H9 (cell line): Measurements from ENCODE around the gene HPDL. TPM values are rescaled to one million over a fixed set of nuclear protein-coding genes. Genes with fewer than 3 reads are reported as not detected.

Experiments
- DNase-seq: peaks from one replicate; pipeline ENCODE4 v3.0.0-alpha.2; 2017
- H2AFZ ChIP-seq: one replicate; pipeline ENCODE4 v1.6.1; 2013; ENCODE audit warnings: mild to moderate bottlenecking, low read length, control low read depth, moderate library complexity
- H2AK5ac ChIP-seq: 2 replicates; pipeline ENCODE4 v1.6.1; 2013; ENCODE audit warnings: low read length, control low read depth, mixed read lengths; ENCODE audit not compliant: insufficient read length
- H2BK120ac ChIP-seq: one replicate; pipeline ENCODE4 v1.6.1; 2013; ENCODE audit warnings: low read depth, mild to moderate bottlenecking, low read length, control low read depth, inconsistent platforms; ENCODE audit not compliant: poor library complexity, severe bottlenecking
- H2BK12ac ChIP-seq: 2 replicates; pipeline ENCODE4 v1.6.1; 2013; ENCODE audit warnings: low read length, control low read depth, mixed read lengths, low read depth; ENCODE audit not compliant: insufficient read length
- H2BK15ac ChIP-seq: 2 replicates; pipeline ENCODE4 v1.6.1; 2013; ENCODE audit warnings: low read depth, low read length, control low read depth
- H2BK20ac ChIP-seq: one replicate; pipeline ENCODE4 v1.6.1; 2013; ENCODE audit warnings: low read depth, mild to moderate bottlenecking, low read length, control low read depth, inconsistent platforms; ENCODE audit not compliant: poor library complexity, severe bottlenecking
- H2BK5ac ChIP-seq: 2 replicates; pipeline ENCODE4 v1.6.1; 2013; ENCODE audit warnings: low read length, control low read depth, mixed read lengths; ENCODE audit not compliant: insufficient read length
- H3K14ac ChIP-seq: 2 replicates; pipeline ENCODE4 v1.6.1; 2013; ENCODE audit warnings: low read length, control low read depth; ENCODE audit not compliant: insufficient read depth
- H3K18ac ChIP-seq: 2 replicates; pipeline ENCODE4 v1.6.1; 2013; ENCODE audit warnings: low read depth, mild to moderate bottlenecking, mixed read lengths, low read length, control low read depth; ENCODE audit not compliant: insufficient read length
- H3K23ac ChIP-seq: 2 replicates; pipeline ENCODE4 v1.6.1; 2013; ENCODE audit warnings: low read length, control low read depth, mixed read lengths, low read depth; ENCODE audit not compliant: insufficient read length
- H3K23me2 ChIP-seq: 2 replicates; pipeline ENCODE4 v1.6.1; 2013; ENCODE audit warnings: low read depth, mild to moderate bottlenecking, mixed read lengths, low read length, control low read depth; ENCODE audit not compliant: insufficient read length, poor library complexity, severe bottlenecking
- H3K27ac ChIP-seq: 2 replicates; pipeline ENCODE4 v1.5.1; 2013; ENCODE audit warnings: low read length, control low read depth, mixed read lengths, low read depth; ENCODE audit not compliant: insufficient read length
- H3K27me3 ChIP-seq: 2 replicates; pipeline ENCODE4 v1.6.1; 2013; ENCODE audit warnings: low read length, control low read depth, inconsistent platforms; ENCODE audit not compliant: insufficient read depth
- H3K4ac ChIP-seq: 2 replicates; pipeline ENCODE4 v1.6.1; 2013; ENCODE audit warnings: low read depth, mild to moderate bottlenecking, control low read depth, inconsistent platforms, low read length, moderate library complexity
- H3K4me1 ChIP-seq: 2 replicates; pipeline ENCODE4 v1.6.1; 2013; ENCODE audit warnings: low read length, control low read depth, inconsistent platforms; ENCODE audit not compliant: insufficient read depth
- H3K4me2 ChIP-seq: 2 replicates; pipeline ENCODE4 v1.6.1; 2013; ENCODE audit warnings: low read length, control low read depth, mixed read lengths; ENCODE audit not compliant: insufficient read length, insufficient read depth
- H3K56ac ChIP-seq: 2 replicates; pipeline ENCODE4 v1.6.1; 2013; ENCODE audit warnings: low read depth, mild to moderate bottlenecking, mixed read lengths, low read length, control low read depth; ENCODE audit not compliant: insufficient read length
- H3K79me1 ChIP-seq: 2 replicates; pipeline ENCODE4 v1.6.1; 2013; ENCODE audit warnings: low read depth, mild to moderate bottlenecking, moderate library complexity, low read length, control low read depth, inconsistent platforms; ENCODE audit not compliant: insufficient read depth, poor library complexity, severe bottlenecking
- H3K79me2 ChIP-seq: 2 replicates; pipeline ENCODE4 v1.6.1; 2013; ENCODE audit warnings: low read length, control low read depth, inconsistent platforms; ENCODE audit not compliant: insufficient read depth
- H3K9ac ChIP-seq: 2 replicates; pipeline ENCODE4 v1.6.1; 2013; ENCODE audit warnings: low read length, control low read depth, mixed read lengths; ENCODE audit not compliant: insufficient read length; ENCODE audit errors: extremely low read depth
- H3K9me3 ChIP-seq: one replicate; pipeline ENCODE4 v1.6.1; 2013; ENCODE audit warnings: low read depth, low read length, inconsistent platforms; ENCODE audit not compliant: control insufficient read depth
- H3T11ph ChIP-seq: one replicate; pipeline ENCODE4 v1.6.1; 2013; ENCODE audit warnings: mild to moderate bottlenecking, low read length, control low read depth, inconsistent platforms
- H4K20me1 ChIP-seq: one replicate; pipeline ENCODE4 v1.6.1; 2013; ENCODE audit not compliant: control insufficient read depth, insufficient read length, insufficient read depth
- H4K5ac ChIP-seq: 2 replicates; pipeline ENCODE4 v1.6.1; 2013; ENCODE audit warnings: low read depth, mild to moderate bottlenecking, mixed read lengths, low read length, control low read depth; ENCODE audit not compliant: insufficient read length
- H4K8ac ChIP-seq: replicated peaks from 2 replicates; pipeline ENCODE4 v1.6.1; 2013; ENCODE audit warnings: low read length, control low read depth, mixed read lengths, low read depth; ENCODE audit not compliant: insufficient read length
- H4K91ac ChIP-seq: 2 replicates; pipeline ENCODE4 v1.6.1; 2013; ENCODE audit warnings: low read depth, mild to moderate bottlenecking, moderate library complexity, mixed read lengths, low read length, control low read depth; ENCODE audit not compliant: insufficient read length
- H3K27ac Mint-ChIP-seq, 3 experiments: 2 replicates in 2 of 3; 3 replicates in 1 of 3; pipeline ENCODE4 v1.8.0; 2020 to 2021; ENCODE audit warnings: mixed read lengths in 3 of 3, mild to moderate bottlenecking in 1 of 3, moderate library complexity in 1 of 3
- H3K27me3 Mint-ChIP-seq: 2 replicates; pipeline ENCODE4 v1.8.0; 2021; ENCODE audit warnings: low read depth, mild to moderate bottlenecking, moderate library complexity, mixed read lengths
- H3K36me3 Mint-ChIP-seq, 3 experiments: 2 replicates in 2 of 3; 3 replicates in 1 of 3; pipeline ENCODE4 v1.8.0; 2020 to 2021; ENCODE audit warnings: low read depth in 3 of 3, mixed read lengths in 3 of 3; ENCODE audit not compliant: insufficient read depth in 1 of 3
- H3K4me1 Mint-ChIP-seq, 2 experiments: 2 replicates each; pipeline ENCODE4 v1.8.0; 2020; ENCODE audit warnings: mixed read lengths in 2 of 2
- H3K4me3 Mint-ChIP-seq, 2 experiments: 2 replicates in 1 of 2; 3 replicates in 1 of 2; pipeline ENCODE4 v1.8.0; 2020 to 2021; ENCODE audit warnings: mild to moderate bottlenecking in 2 of 2, mixed read lengths in 2 of 2, moderate library complexity in 1 of 2
- H3K9me3 Mint-ChIP-seq, 2 experiments: 2 replicates in 1 of 2; 3 replicates in 1 of 2; pipeline ENCODE4 v1.8.0; 2020; ENCODE audit warnings: mild to moderate bottlenecking in 2 of 2, mixed read lengths in 2 of 2, moderate library complexity in 1 of 2
- CTCF ChIP-seq: fragments of 200-600 bp; sonication (generic); conservative IDR thresholded peaks from 3 replicates; pipeline ENCODE4 v1.8.0; 2021; ENCODE audit warnings: antibody characterized with exemption, mild to moderate bottlenecking
- whole genome bisulfite sequencing: extraction: QIAGEN DNeasy Blood & Tissue Kit; methylation state at CpG from one replicate; pipeline ENCODE4 v1.1.7; 2013; ENCODE audit warnings: missing lambda C conversion rate, low lambda C conversion rate, mixed read lengths; ENCODE audit not compliant: insufficient read length; ENCODE audit errors: extremely low coverage; 5-methylcytosine and 5-hydroxymethylcytosine counted together
- total RNA-seq: library from RNA; stranded (reverse); gene quantifications from 2 replicates; pipeline ENCODE4 v1.2.1, GENCODE V29; 2021

The HPDL gene
- total RNA-seq, 1 experiment from 2014 or later: 10.6 TPM

DNA sequence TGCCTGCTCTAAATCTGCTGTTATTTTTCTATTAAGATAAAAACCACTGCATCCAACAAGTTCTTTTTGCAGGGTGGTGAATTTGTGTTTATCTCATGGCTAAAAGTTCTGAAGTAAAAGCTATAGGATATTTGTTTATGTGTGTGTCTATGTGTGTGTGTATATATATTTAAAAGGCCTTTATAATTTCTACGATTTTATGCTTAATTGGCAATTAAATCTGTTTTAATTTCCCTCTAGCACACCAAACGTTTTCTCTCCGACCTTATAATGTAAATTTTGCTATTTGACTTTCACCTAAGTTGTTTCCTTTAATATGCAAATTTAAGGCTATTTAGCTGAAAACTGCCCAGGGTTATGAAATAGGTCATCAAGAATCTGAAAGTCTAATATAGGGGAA lies 19.8 kb upstream of the HPDL start:
- no peaks in the 10 kb centered on the region for H3K79me1 ChIP-seq
- Mint-ChIP-seq H3K9me3 (no peaks in the 10 kb centered on the region; a peak in 3 of 5 replicates), H3K27me3 (no peaks in the 10 kb centered on the region), H3K4me1 (peaks cover 31 to 38% of the 10 kb centered on the region in 2 experiments), H3K27ac (peak overlapping the region in 2 of 3 experiments; percentile 1 to 83; a peak in 3 of 7 replicates), H3K4me3 (peak overlapping the region in 1 of 2 experiments; percentile 88; a peak in 1 of 5 replicates), H3K36me3 (no peaks in the 10 kb centered on the region)
- DNase-seq: no peak
- H4K91ac ChIP-seq: no peak overlapping the region
- no peak overlapping the region for H3K4ac ChIP-seq
- H3T11ph ChIP-seq: no peak overlapping the region
- H3K23me2 ChIP-seq: peaks cover 9% of the 10 kb centered on the region
- TF ChIP-seq CTCF: no peak
- no peak overlapping the region for H3K27ac ChIP-seq
- H3K27me3 ChIP-seq: no peaks in the 10 kb centered on the region
- no peak overlapping the region for H2BK15ac ChIP-seq
- no peak overlapping the region for H2BK120ac ChIP-seq
- H3K9me3 ChIP-seq: no peaks in the 10 kb centered on the region
- no CpG with 5 or more reads among the region's 3 CpGs for WGBS
- no peak overlapping the region for H4K5ac ChIP-seq
- H4K8ac ChIP-seq: no peak overlapping the region
- no peak overlapping the region for H2AFZ ChIP-seq
- H3K56ac ChIP-seq: no peak overlapping the region
- no peak overlapping the region for H2BK5ac ChIP-seq
- no peak overlapping the region for H3K9ac ChIP-seq
- no peak overlapping the region for H3K4me2 ChIP-seq
- H4K20me1 ChIP-seq: no peaks in the 10 kb centered on the region
- no peak overlapping the region for H2AK5ac ChIP-seq
- no peak overlapping the region for H2BK12ac ChIP-seq
- no peak overlapping the region for H3K23ac ChIP-seq
- H2BK20ac ChIP-seq: no peak overlapping the region
- no peak overlapping the region for H3K14ac ChIP-seq
- H3K79me2 ChIP-seq: no peaks in the 10 kb centered on the region
- peaks cover 12% of the 10 kb centered on the region for H3K4me1 ChIP-seq
- no peak overlapping the region for H3K18ac ChIP-seq
